ENCODE data around the gene HOXD1. TPM values are rescaled to one million over a fixed set of nuclear protein-coding genes. Genes with fewer than 3 reads are reported as not detected.

HOXD1 gene
- polyA plus RNA-seq, 1 experiment: not detected

DNA sequence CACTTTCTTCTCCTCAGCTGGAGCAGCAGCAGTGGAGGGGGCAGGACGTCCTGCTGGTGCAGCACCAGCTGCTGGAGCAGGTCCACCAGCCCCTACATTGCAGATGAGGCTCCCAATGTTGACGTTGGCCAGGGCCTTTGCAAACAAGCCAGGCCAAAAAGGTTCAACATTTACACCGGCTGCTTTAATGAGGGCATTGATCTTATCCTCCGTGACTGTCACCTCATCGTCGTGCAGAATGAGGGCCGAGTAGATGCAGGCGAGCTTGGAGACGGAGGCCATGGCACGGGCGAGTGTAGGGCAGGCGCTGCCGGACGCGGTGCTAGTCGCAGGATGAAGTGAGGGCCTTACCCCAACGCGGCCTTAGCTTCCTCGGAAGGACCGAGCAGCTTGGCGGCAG, 12.5 kb downstream of the HOXD1 start:
- no peak for DNase-seq (ENCODE audit: low read depth)
- TF ChIP-seq, protein P1, sequence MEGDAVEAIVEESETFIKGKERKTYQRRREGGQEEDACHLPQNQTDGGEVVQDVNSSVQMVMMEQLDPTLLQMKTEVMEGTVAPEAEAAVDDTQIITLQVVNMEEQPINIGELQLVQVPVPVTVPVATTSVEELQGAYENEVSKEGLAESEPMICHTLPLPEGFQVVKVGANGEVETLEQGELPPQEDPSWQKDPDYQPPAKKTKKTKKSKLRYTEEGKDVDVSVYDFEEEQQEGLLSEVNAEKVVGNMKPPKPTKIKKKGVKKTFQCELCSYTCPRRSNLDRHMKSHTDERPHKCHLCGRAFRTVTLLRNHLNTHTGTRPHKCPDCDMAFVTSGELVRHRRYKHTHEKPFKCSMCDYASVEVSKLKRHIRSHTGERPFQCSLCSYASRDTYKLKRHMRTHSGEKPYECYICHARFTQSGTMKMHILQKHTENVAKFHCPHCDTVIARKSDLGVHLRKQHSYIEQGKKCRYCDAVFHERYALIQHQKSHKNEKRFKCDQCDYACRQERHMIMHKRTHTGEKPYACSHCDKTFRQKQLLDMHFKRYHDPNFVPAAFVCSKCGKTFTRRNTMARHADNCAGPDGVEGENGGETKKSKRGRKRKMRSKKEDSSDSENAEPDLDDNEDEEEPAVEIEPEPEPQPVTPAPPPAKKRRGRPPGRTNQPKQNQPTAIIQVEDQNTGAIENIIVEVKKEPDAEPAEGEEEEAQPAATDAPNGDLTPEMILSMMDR (IDR thresholded peaks at IDR 0.05; ENCODE audit: insufficient read depth, low read depth, low read length): no peak
- Histone ChIP-seq H3K36me3 (ENCODE audit: control insufficient read depth, insufficient read depth, low read length) (no peaks in the 10 kb centered on the region), H3K27me3 (ENCODE audit: control insufficient read depth, insufficient read depth, low read length) (no peaks in the 10 kb centered on the region), H3K4me3 (ENCODE audit: low read depth, low read length) (no peak overlapping the region)
- POLR2A ChIA-PET: no interaction called here
- CTCF ChIA-PET: interaction anchor here (1.8 kb wide), 1 partner anchor 253 kb away, joined by 3 read pairs; no protein-coding TSS in a partner anchor

DNA sequence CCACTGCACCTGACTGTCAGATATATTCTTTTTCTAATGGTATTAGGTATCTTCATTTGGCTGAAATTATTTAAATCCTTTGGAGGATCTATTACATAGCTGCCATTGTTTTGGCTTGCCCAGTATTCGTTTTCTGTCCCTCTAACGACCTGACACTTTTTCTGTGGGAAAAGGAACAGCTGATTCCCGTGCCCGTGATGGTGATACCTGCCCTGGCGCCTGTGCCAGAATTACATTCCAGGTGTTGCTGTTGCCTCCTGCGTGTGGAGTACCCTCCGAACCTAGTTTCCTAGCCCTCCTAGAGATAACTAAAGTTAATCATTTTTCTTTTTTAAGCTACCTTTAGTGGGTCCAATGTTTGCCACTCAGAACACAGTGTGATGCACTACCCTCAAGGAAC, 14.0 kb downstream of the HOXD1 start:
- POLR2A ChIA-PET: no interaction called here

DNA sequence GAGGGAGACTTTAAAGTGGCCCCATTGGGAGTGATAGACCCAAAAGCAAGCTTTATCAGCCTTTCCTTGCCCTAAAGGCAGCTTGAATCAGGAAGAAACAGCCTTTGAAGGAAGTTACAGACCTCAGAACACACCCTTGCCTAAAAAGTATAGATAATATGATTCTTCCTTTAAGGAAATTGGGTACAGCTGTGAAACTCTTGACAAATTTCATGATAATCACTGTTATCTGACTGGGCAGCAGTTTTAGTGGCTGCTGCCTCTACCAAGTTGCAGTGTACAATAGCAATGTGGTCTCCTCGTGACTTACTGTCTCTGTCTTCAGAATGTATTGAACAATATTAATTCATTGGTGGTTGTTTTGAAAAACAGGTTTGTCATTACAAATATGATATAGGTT, 16.7 kb downstream of the HOXD1 start:
- no peaks in the 10 kb centered on the region for H3K36me3 ChIP-seq (ENCODE audit: control insufficient read depth, insufficient read depth, low read length)
- TF ChIP-seq, protein P1 (IDR thresholded peaks at IDR 0.05; ENCODE audit: insufficient read depth, low read depth, low read length): no peak
- DNase-seq (ENCODE audit: low read depth): no peak
- H3K27me3 ChIP-seq (ENCODE audit: control insufficient read depth, insufficient read depth, low read length): no peaks in the 10 kb centered on the region
- ChIA-PET CTCF (no interaction called here), POLR2A (no interaction called here)
- H3K4me3 ChIP-seq (ENCODE audit: low read depth, low read length): no peak overlapping the region

More for the DNA sequence above, 14.0 kb downstream of the HOXD1 start:
- CTCF ChIA-PET: interaction anchor here (0.9 kb wide), 1 partner anchor 63 kb away, joined by 3 read pairs; no protein-coding TSS in a partner anchor
- no peak overlapping the region for H3K4me3 ChIP-seq (ENCODE audit: low read depth, low read length)
- TF ChIP-seq, protein P1 (IDR thresholded peaks at IDR 0.05; ENCODE audit: insufficient read depth, low read depth, low read length): no peak
- DNase-seq (ENCODE audit: low read depth): no peak
- no peaks in the 10 kb centered on the region for H3K36me3 ChIP-seq (ENCODE audit: control insufficient read depth, insufficient read depth, low read length)
- H3K27me3 ChIP-seq (ENCODE audit: control insufficient read depth, insufficient read depth, low read length): no peaks in the 10 kb centered on the region

DNA sequence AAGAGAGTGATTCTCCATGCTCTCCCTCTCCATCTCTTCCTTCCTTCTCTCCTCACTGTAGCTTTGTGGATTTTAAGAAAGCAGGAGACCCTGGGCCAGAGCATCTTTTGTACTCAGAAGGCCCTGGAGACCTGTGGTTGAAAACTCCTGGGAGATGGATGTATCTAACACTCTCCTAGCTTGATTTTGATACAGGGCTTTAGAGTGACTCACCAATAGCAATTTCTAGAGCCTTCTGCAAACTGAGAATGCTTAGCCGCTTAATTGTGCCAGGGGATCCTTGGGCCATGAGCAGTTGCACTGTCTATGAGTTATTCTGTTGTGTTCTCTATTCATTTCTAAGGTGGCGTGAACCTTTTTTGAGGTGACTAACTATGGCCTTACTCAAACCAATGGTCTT, 17.7 kb downstream of the HOXD1 start:
- ChIA-PET CTCF (interaction anchor here (0.6 kb wide), 1 partner anchor 249 kb away, joined by 3 read pairs; no protein-coding TSS in a partner anchor), POLR2A (no interaction called here)
- Histone ChIP-seq H3K27me3 (ENCODE audit: control insufficient read depth, insufficient read depth, low read length) (no peaks in the 10 kb centered on the region), H3K4me3 (ENCODE audit: low read depth, low read length) (no peak overlapping the region), H3K36me3 (ENCODE audit: control insufficient read depth, insufficient read depth, low read length) (no peaks in the 10 kb centered on the region)
- TF ChIP-seq, protein P1 (IDR thresholded peaks at IDR 0.05; ENCODE audit: insufficient read depth, low read depth, low read length): no peak
- DNase-seq (ENCODE audit: low read depth): no peak

DNA sequence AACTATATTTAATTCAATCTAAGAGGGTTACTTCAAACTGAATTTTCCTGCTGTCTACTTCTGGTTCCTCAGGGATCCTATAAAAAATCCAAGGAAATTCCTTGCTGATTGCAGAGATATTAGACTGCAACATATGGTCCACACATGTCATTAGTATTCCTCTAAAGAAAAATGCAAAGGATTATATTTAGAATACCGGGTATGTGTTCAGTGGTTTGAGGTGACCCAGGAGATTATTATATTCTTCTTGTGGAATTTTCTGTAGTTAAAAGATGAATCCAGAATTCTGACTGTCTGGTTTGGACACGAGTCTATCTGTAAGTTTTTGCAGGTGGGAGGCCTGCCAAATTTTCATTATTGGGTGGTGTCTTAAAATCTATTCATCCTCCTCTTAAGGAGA, 18.2 kb downstream of the HOXD1 start:
- ChIA-PET POLR2A (no interaction called here), CTCF (no interaction called here)
- no peaks in the 10 kb centered on the region for H3K36me3 ChIP-seq (ENCODE audit: control insufficient read depth, insufficient read depth, low read length)
- H3K4me3 ChIP-seq (ENCODE audit: low read depth, low read length): no peak overlapping the region
- DNase-seq (ENCODE audit: low read depth): peak; percentile 4
- no peaks in the 10 kb centered on the region for H3K27me3 ChIP-seq (ENCODE audit: control insufficient read depth, insufficient read depth, low read length)
- TF ChIP-seq, protein P1 (IDR thresholded peaks at IDR 0.05; ENCODE audit: insufficient read depth, low read depth, low read length): no peak
